Measurements from ENCODE around the gene PRDM10. TPM values are rescaled to one million over a fixed set of nuclear protein-coding genes. Genes with fewer than 3 reads are reported as not detected.

The PRDM10 gene
- total and polyA plus RNA-seq, 8 donors: 2.3 to 5.3 (median 3.2) TPM

- intact Hi-C loops (cut with DNase I): loop anchor here in 1 of 3 donors (10.0 kb wide), 1 partner anchor 206 kb away; no protein-coding TSS in a partner anchor
- Histone ChIP-seq H3K9me3 (no peaks in the 10 kb centered on the region), H3K27ac (no peak overlapping the region), H3K4me1 (no peaks in the 10 kb centered on the region), H3K4me3 (no peak overlapping the region), H3K36me3 (no peaks in the 10 kb centered on the region), H3K27me3 (no peaks in the 10 kb centered on the region)
- TF ChIP-seq, protein P1, sequence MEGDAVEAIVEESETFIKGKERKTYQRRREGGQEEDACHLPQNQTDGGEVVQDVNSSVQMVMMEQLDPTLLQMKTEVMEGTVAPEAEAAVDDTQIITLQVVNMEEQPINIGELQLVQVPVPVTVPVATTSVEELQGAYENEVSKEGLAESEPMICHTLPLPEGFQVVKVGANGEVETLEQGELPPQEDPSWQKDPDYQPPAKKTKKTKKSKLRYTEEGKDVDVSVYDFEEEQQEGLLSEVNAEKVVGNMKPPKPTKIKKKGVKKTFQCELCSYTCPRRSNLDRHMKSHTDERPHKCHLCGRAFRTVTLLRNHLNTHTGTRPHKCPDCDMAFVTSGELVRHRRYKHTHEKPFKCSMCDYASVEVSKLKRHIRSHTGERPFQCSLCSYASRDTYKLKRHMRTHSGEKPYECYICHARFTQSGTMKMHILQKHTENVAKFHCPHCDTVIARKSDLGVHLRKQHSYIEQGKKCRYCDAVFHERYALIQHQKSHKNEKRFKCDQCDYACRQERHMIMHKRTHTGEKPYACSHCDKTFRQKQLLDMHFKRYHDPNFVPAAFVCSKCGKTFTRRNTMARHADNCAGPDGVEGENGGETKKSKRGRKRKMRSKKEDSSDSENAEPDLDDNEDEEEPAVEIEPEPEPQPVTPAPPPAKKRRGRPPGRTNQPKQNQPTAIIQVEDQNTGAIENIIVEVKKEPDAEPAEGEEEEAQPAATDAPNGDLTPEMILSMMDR (IDR thresholded peaks at IDR 0.05): no peak
- 92% methylated on average over 3 of the region's 3 CpGs for WGBS, 2 donors
- DNase-seq (no peak), ATAC-seq (no peak), FAIRE-seq (no peak)
Measured at GRCh38 chr11:129928923-129929692, 73.5 kb downstream of the PRDM10 start.

- no peak overlapping the region for H3K27ac ChIP-seq
- no peak for DNase-seq
- no peak for ATAC-seq
- no peaks in the 10 kb centered on the region for H3K4me1 ChIP-seq
- no peaks in the 10 kb centered on the region for H3K9me3 ChIP-seq
- H3K27me3 ChIP-seq: no peaks in the 10 kb centered on the region
- no peak overlapping the region for H3K4me3 ChIP-seq
- no peaks in the 10 kb centered on the region for H3K36me3 ChIP-seq
- no peak for FAIRE-seq
- intact Hi-C loops (cut with DNase I): loop anchor here (5.0 to 10.0 kb wide), 2 partner anchors 210 to 212 kb away; no protein-coding TSS in a partner anchor
- TF ChIP-seq, protein P1 (IDR thresholded peaks at IDR 0.05): no peak
- WGBS, 2 donors: 87 to 94% methylated on average over 5 of the region's 5 CpGs
Measured at GRCh38 chr11:129922674-129923073, 80.0 kb downstream of the PRDM10 start.

- no peaks in the 10 kb centered on the region for H3K27me3 ChIP-seq
- no peak for FAIRE-seq
- TF ChIP-seq, protein P1 (IDR thresholded peaks at IDR 0.05): no peak
- no peak overlapping the region for H3K27ac ChIP-seq
- peaks cover 0 to 7% (median 0%) of the 10 kb centered on the region in 3 donors for H3K36me3 ChIP-seq
- H3K4me3 ChIP-seq: no peak overlapping the region
- DNase-seq: no peak
- intact Hi-C loops (cut with DNase I): no loop called here
- H3K9me3 ChIP-seq: no peaks in the 10 kb centered on the region
- no peaks in the 10 kb centered on the region for H3K4me1 ChIP-seq
- ATAC-seq: no peak
- 91 to 93% methylated on average over 22 of the region's 22 CpGs for WGBS, 2 donors
Measured at GRCh38 chr11:129918361-129918760, 84.3 kb downstream of the PRDM10 start.

DNA sequence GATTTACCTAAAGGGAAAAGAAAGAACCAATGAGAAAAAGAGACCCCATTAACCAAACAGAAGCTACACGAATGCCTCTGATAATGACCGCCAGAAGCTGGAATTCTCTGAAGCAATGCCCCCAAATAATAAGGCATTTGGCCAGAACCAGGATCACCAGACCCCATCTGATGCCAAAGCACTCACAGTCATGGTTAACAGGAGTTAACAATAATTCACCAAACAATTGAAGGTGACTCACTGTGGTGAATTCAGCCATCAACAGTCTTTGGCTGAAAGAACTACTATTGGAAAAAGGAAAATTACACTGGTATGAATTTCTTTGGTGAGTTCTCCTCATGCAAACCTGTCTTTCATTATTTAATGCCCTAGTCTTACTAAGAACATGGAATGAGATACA, 85.4 kb downstream of the PRDM10 start:
- no peak for FAIRE-seq
- WGBS, 2 donors: 83 to 87% methylated on average over 2 of the region's 2 CpGs
- no peak for DNase-seq
- H3K27ac ChIP-seq: no peak overlapping the region
- peaks cover 0 to 7% (median 0%) of the 10 kb centered on the region in 3 donors for H3K36me3 ChIP-seq
- H3K4me1 ChIP-seq: no peaks in the 10 kb centered on the region
- H3K27me3 ChIP-seq: no peaks in the 10 kb centered on the region
- intact Hi-C loops (cut with DNase I): no loop called here
- H3K4me3 ChIP-seq: no peak overlapping the region
- TF ChIP-seq, protein P1 (IDR thresholded peaks at IDR 0.05): no peak
- ATAC-seq: no peak
- no peaks in the 10 kb centered on the region for H3K9me3 ChIP-seq

DNA sequence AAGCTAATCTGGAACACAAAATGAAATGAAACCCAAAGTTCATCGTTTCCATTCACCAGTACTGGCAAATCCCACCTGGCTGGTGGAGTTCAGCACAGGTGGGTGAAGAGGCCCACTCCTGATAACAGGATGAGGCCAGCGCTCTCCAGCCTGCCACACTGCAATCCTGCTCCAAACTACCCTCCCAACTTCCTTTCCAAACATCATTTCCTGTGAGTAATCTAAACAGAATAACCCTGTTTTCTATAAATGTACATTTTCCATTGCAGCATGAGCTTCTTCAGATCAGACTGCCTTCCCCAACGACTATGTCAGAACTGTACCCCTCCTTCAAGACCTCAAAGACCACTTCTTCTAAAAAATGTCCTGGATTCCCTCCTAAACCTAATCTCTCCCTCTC, 91.3 kb downstream of the PRDM10 start:
- no peak for DNase-seq
- TF ChIP-seq, protein P1 (IDR thresholded peaks at IDR 0.05): no peak
- H3K27me3 ChIP-seq: no peaks in the 10 kb centered on the region
- WGBS, 2 donors: 75 to 77% methylated on average over 3 of the region's 3 CpGs
- H3K4me1 ChIP-seq: no peaks in the 10 kb centered on the region
- H3K4me3 ChIP-seq: no peak overlapping the region
- FAIRE-seq: no peak
- H3K27ac ChIP-seq: no peak overlapping the region
- no peak for ATAC-seq
- intact Hi-C loops (cut with DNase I): no loop called here
- peaks cover 0 to 17% (median 0%) of the 10 kb centered on the region in 3 donors for H3K36me3 ChIP-seq
- no peaks in the 10 kb centered on the region for H3K9me3 ChIP-seq
